ENCODE measurements around the gene FADS3.

Gene FADS3

GRCh38 chr11:61891331-61892084 lies at the start of gene FADS3:
Gene FADS3, minus strand, starts transcription at chr11:61891545. Its CDS starts 164 bp downstream, at chr11:61891381.
- H3K27ac ChIP-seq, result peak within 1 kb of the TSS in 19 of 21 experiments; percentile 9 to 85 (median 74)
- H3K4me3 ChIP-seq, result peak within 1 kb of the TSS; percentile 52 to 81 (median 73)

GRCh38 chr11:61940466-61940865 lies 49.1 kb upstream of the FADS3 start:
- Histone ChIP-seq H3K27ac (no peak overlapping the region), H3K4me3 (no peak overlapping the region)

- no peak overlapping the region for H3K4me3 ChIP-seq
- H3K27ac ChIP-seq, result no peak overlapping the region
Observed at GRCh38 chr11:61935861-61936260, 44.5 kb upstream of the FADS3 start.

- H3K27ac ChIP-seq, result no peak overlapping the region
- no peak overlapping the region for H3K4me3 ChIP-seq
Observed at GRCh38 chr11:61930933-61931332, 39.6 kb upstream of the FADS3 start.

GRCh38 chr11:61928606-61929005 lies 37.3 kb upstream of the FADS3 start:
- no peak overlapping the region for H3K27ac ChIP-seq
- no peak overlapping the region for H3K4me3 ChIP-seq

GRCh38 chr11:61927501-61927900 lies 36.2 kb upstream of the FADS3 start:
- Histone ChIP-seq H3K27ac (no peak overlapping the region), H3K4me3 (no peak overlapping the region)

GRCh38 chr11:61926235-61926634 lies 34.9 kb upstream of the FADS3 start:
- Histone ChIP-seq H3K27ac (no peak overlapping the region), H3K4me3 (no peak overlapping the region)

- no peak overlapping the region for H3K27ac ChIP-seq
- no peak overlapping the region for H3K4me3 ChIP-seq
Observed at GRCh38 chr11:61925736-61926135, 34.4 kb upstream of the FADS3 start.

- peak overlapping the region in 20 of 21 experiments; percentile 31 to 97 (median 80) for H3K27ac ChIP-seq
- no peak overlapping the region for H3K4me3 ChIP-seq
Observed at GRCh38 chr11:61924064-61924455, 32.7 kb upstream of the FADS3 start.

- peak overlapping the region; percentile 31 to 97 (median 78) for H3K27ac ChIP-seq
- no peak overlapping the region for H3K4me3 ChIP-seq
Observed at GRCh38 chr11:61923166-61924063, 32.1 kb upstream of the FADS3 start.

GRCh38 chr11:61922539-61922938 lies 31.2 kb upstream of the FADS3 start:
- Histone ChIP-seq H3K4me3 (no peak overlapping the region), H3K27ac (peak overlapping the region in 20 of 21 experiments; percentile 36 to 97 (median 80))

GRCh38 chr11:61921446-61921845 lies 30.1 kb upstream of the FADS3 start:
- Histone ChIP-seq H3K27ac (peak overlapping the region in 8 of 21 experiments; percentile 16 to 97 (median 82)), H3K4me3 (no peak overlapping the region)

- peak overlapping the region in 12 of 21 experiments; percentile 14 to 87 (median 78) for H3K27ac ChIP-seq
- no peak overlapping the region for H3K4me3 ChIP-seq
Observed at GRCh38 chr11:61919705-61920631, 28.6 kb upstream of the FADS3 start.

- Histone ChIP-seq H3K4me3 (no peak overlapping the region), H3K27ac (peak overlapping the region in 14 of 21 experiments; percentile 5 to 87 (median 72))
Observed at GRCh38 chr11:61918938-61919704, 27.8 kb upstream of the FADS3 start.

- Histone ChIP-seq H3K27ac (peak overlapping the region in 14 of 21 experiments; percentile 5 to 87 (median 72)), H3K4me3 (peak overlapping the region in 1 of 7 experiments; percentile 59)
Observed at GRCh38 chr11:61918251-61918937, 27.0 kb upstream of the FADS3 start.

GRCh38 chr11:61917334-61918109 lies 26.2 kb upstream of the FADS3 start, which contains the start of gene RAB3IL1:
Gene RAB3IL1, minus strand, starts transcription at chr11:61917566. Its CDS starts 199 bp downstream, at chr11:61917367.
- peak within 1 kb of the TSS in 18 of 21 experiments; percentile 22 to 87 (median 68) for H3K27ac ChIP-seq
- H3K4me3 ChIP-seq, result peak within 1 kb of the TSS; percentile 44 to 60 (median 52)

GRCh38 chr11:61916737-61917333 lies 25.5 kb upstream of the FADS3 start:
- H3K4me3 ChIP-seq, result peak overlapping the region; percentile 44 to 60 (median 52)
- peak overlapping the region in 17 of 21 experiments; percentile 46 to 87 (median 68) for H3K27ac ChIP-seq

Data from skin epidermis (tissue), 12 donors.